ENCODE data around the gene CIRBP. TPM values are rescaled to one million over a fixed set of nuclear protein-coding genes. Genes with fewer than 3 reads are reported as not detected.

The CIRBP gene
- total RNA-seq, 1 donor from 2014 or later, result 192 TPM

- Histone ChIP-seq H3K4me1 (peaks cover 19% of the 10 kb centered on the region), H3K36me3 (no peaks in the 10 kb centered on the region), H3K27me3 (peaks cover 10% of the 10 kb centered on the region), H3K4me3 (no peak overlapping the region), H3K27ac (no peak overlapping the region), H3K9me3 (no peaks in the 10 kb centered on the region)
- DNase-seq (ENCODE audit: extremely low spot score in 2 of 2), result no peak
- intact Hi-C loops (cut with DNase I), result no loop called here
- no peak for TF ChIP-seq CTCF (IDR thresholded peaks at IDR 0.05)
- no peak for TF ChIP-seq POLR2A (IDR thresholded peaks at IDR 0.05)
- TF ChIP-seq POLR2AphosphoS5 (IDR thresholded peaks at IDR 0.05; ENCODE audit: insufficient read depth in 1 of 2, low read depth in 1 of 2), result no peak
These were observed 16.0 kb downstream of the CIRBP start for GRCh38 chr19:1284979-1285736.

- Histone ChIP-seq H3K4me1 (peaks cover 19% of the 10 kb centered on the region), H3K36me3 (no peaks in the 10 kb centered on the region), H3K9me3 (no peaks in the 10 kb centered on the region), H3K27me3 (peaks cover 10% of the 10 kb centered on the region), H3K4me3 (no peak within 1 kb of the TSS), H3K27ac (no peak within 1 kb of the TSS)
- DNase-seq (ENCODE audit: extremely low spot score in 2 of 2), result no peak
- no peak for TF ChIP-seq POLR2AphosphoS5 (IDR thresholded peaks at IDR 0.05; ENCODE audit: insufficient read depth in 1 of 2, low read depth in 1 of 2)
- no peak for TF ChIP-seq POLR2A (IDR thresholded peaks at IDR 0.05)
- no peak for TF ChIP-seq CTCF (IDR thresholded peaks at IDR 0.05)
- intact Hi-C loops (cut with DNase I), result no loop called here
These were observed 16.7 kb downstream of the CIRBP start, which contains the start of gene EFNA2 for GRCh38 chr19:1285737-1286360. Gene EFNA2 (plus strand): TSS chr19:1285873. CDS start chr19:1286169, 296 bp downstream.

GRCh38 chr19:1286487-1287353, 17.6 kb downstream of the CIRBP start:
- intact Hi-C loops (cut with DNase I), result no loop called here
- TF ChIP-seq POLR2A (IDR thresholded peaks at IDR 0.05) (no peak), POLR2AphosphoS5 (IDR thresholded peaks at IDR 0.05; ENCODE audit: insufficient read depth in 1 of 2, low read depth in 1 of 2) (no peak)
- DNase-seq (ENCODE audit: extremely low spot score in 2 of 2), result no peak
- H3K36me3 ChIP-seq, result no peaks in the 10 kb centered on the region
- no peaks in the 10 kb centered on the region for H3K9me3 ChIP-seq
- H3K4me1 ChIP-seq, result peaks cover 19% of the 10 kb centered on the region
- peaks cover 10% of the 10 kb centered on the region for H3K27me3 ChIP-seq
- H3K4me3 ChIP-seq, result no peak overlapping the region
- no peak overlapping the region for H3K27ac ChIP-seq

GRCh38 chr19:1287354-1288225, 18.5 kb downstream of the CIRBP start:
- H3K36me3 ChIP-seq, result no peaks in the 10 kb centered on the region
- no peak for TF ChIP-seq POLR2A (IDR thresholded peaks at IDR 0.05)
- no peak for TF ChIP-seq CTCF (IDR thresholded peaks at IDR 0.05)
- no peak for TF ChIP-seq POLR2AphosphoS5 (IDR thresholded peaks at IDR 0.05; ENCODE audit: insufficient read depth in 1 of 2, low read depth in 1 of 2)
- H3K27me3 ChIP-seq, result peaks cover 12% of the 10 kb centered on the region
- peaks cover 19% of the 10 kb centered on the region for H3K4me1 ChIP-seq
- DNase-seq (ENCODE audit: extremely low spot score in 2 of 2), result no peak
- no peaks in the 10 kb centered on the region for H3K9me3 ChIP-seq
- no peak overlapping the region for H3K4me3 ChIP-seq
- intact Hi-C loops (cut with DNase I), result no loop called here
- no peak overlapping the region for H3K27ac ChIP-seq

Measured in vagina (tissue), 2 donors.